Panc1 (cell line): ENCODE measurements around the gene UAP1L1.

ENCODE experiments used
- CTCF ChIP-seq: fragments of 450-650 bp; IDR thresholded peaks from 2 replicates; pipeline ENCODE4 v1.5.1; 2017; ENCODE audit warnings: mild to moderate bottlenecking
- POLR2AphosphoS5 ChIP-seq: IDR thresholded peaks from 2 replicates; pipeline ENCODE4 v1.6.1; 2012; ENCODE audit warnings: mild to moderate bottlenecking, low read depth, low read length, moderate library complexity
- TCF7L2 ChIP-seq: IDR thresholded peaks from 2 replicates; pipeline ENCODE4 v1.6.1; 2011; ENCODE audit warnings: mild to moderate bottlenecking, low read depth, low read length, inconsistent platforms

GRCh38 chr9:137049544-137050449, 27.5 kb upstream of the UAP1L1 start:
- TF ChIP-seq CTCF (no peak; the same call in 1 of the 2 replicates), POLR2AphosphoS5 (no peak), TCF7L2 (no peak)
